GM21529 (cell line): ENCODE data around the gene LY86.

Source experiments
- ATAC-seq: cut with Tn5 transposase; IDR thresholded peaks from one replicate; pipeline ENCODE4 v1.9.1; 2021; ENCODE audit not compliant: unreplicated experiment

Gene LY86

GRCh38 chr6:6699741-6700367 lies 111.3 kb downstream of the LY86 start:
- no peak for ATAC-seq

- ATAC-seq, result no peak
Observed at GRCh38 chr6:6700407-6701270, 112.1 kb downstream of the LY86 start.

GRCh38 chr6:6701864-6702263 lies 113.3 kb downstream of the LY86 start:
- no peak for ATAC-seq

DNA sequence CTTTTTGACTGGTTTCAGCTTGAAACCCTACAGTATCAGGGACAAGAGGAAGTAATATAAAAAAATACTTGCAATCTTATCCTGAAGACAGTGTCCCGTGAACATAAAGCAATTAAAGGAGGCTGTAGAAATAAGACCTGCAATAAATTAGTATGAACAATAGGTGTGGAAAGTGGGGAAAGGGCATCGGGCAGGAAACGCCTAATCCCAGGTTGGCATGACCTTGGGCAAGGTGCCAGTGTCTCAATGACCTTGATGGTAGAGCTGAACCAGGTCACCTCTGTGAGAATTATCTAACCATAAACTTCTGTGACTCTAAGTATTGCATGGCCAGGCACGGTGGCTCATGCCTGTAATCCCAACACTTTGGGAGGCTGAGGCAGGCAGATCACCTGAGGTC lies 115.2 kb downstream of the LY86 start:
- no peak for ATAC-seq
